VCaP (cell line): ENCODE measurements around the gene SLC35F4.

ENCODE experiments used
- H3K27ac ChIP-seq: fragments of 450-650 bp; 2 replicates; pipeline ENCODE4 v1.5.1; 2017
- TF ChIP-seq, protein P1 (sequence below): fragments of 450-650 bp; conservative IDR thresholded peaks from 2 replicates; pipeline ENCODE4 v1.5.1; 2017; ENCODE audit warnings: mild to moderate bottlenecking, moderate library complexity

Gene SLC35F4

GRCh38 chr14:57568554-57568953 is 297.3 kb downstream of the SLC35F4 start:
- TF ChIP-seq, protein P1, sequence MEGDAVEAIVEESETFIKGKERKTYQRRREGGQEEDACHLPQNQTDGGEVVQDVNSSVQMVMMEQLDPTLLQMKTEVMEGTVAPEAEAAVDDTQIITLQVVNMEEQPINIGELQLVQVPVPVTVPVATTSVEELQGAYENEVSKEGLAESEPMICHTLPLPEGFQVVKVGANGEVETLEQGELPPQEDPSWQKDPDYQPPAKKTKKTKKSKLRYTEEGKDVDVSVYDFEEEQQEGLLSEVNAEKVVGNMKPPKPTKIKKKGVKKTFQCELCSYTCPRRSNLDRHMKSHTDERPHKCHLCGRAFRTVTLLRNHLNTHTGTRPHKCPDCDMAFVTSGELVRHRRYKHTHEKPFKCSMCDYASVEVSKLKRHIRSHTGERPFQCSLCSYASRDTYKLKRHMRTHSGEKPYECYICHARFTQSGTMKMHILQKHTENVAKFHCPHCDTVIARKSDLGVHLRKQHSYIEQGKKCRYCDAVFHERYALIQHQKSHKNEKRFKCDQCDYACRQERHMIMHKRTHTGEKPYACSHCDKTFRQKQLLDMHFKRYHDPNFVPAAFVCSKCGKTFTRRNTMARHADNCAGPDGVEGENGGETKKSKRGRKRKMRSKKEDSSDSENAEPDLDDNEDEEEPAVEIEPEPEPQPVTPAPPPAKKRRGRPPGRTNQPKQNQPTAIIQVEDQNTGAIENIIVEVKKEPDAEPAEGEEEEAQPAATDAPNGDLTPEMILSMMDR = no peak
- H3K27ac ChIP-seq = no peak overlapping the region

DNA sequence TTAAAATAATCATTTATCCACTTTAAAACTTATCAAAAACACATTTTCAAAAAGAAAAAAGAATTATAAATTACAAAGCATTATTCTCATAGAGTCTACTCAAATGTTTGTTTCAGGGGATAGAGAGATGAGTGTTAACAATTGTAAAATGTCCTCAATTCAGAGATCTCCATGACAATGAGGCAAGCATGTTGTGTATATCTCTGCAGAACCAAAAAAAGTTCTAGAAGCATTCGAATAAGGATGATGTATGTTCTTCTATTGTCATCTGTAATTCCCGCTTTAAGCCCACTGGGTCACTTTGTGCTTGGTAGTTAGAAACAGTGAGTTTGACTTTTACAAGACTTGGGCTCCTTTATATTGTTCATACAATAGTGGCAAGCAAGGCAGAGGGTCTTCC is 298.7 kb downstream of the SLC35F4 start:
- TF ChIP-seq, protein P1 = no peak
- no peak overlapping the region for H3K27ac ChIP-seq

GRCh38 chr14:57560681-57561080 is 305.2 kb downstream of the SLC35F4 start:
- TF ChIP-seq, protein P1 = no peak
- H3K27ac ChIP-seq = no peak overlapping the region

- TF ChIP-seq, protein P1 = no peak
- no peak overlapping the region for H3K27ac ChIP-seq
These were observed 306.3 kb downstream of the SLC35F4 start for GRCh38 chr14:57559576-57559975.

GRCh38 chr14:57549765-57550420 is 316.0 kb downstream of the SLC35F4 start:
- no peak overlapping the region for H3K27ac ChIP-seq
- TF ChIP-seq, protein P1 = no peak

DNA sequence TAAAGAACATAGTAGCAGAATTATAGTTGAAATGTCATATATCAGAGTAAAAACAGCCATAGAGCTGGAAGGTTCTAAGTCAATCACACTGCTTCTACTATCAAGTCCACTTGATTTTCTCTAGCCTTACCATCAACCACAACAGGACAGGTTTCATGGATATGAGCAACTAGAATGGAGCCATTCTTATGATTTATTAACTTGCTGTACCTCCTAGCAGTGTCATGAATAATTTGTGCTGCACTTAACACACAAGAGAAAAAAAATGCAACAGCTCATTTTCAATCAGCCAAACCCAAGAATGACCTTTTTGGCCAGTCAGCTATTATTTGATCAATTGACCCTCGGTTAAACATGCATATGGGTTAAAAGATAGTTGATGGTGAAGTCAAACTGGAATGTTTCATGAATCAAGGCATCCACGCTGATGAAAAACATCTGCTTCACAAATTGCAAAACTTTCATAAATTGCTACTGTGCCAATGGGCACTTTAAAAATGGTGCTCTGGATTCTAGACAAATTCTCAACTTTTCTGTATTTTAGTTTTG is 316.8 kb downstream of the SLC35F4 start:
- TF ChIP-seq, protein P1 = no peak
- no peak overlapping the region for H3K27ac ChIP-seq

DNA sequence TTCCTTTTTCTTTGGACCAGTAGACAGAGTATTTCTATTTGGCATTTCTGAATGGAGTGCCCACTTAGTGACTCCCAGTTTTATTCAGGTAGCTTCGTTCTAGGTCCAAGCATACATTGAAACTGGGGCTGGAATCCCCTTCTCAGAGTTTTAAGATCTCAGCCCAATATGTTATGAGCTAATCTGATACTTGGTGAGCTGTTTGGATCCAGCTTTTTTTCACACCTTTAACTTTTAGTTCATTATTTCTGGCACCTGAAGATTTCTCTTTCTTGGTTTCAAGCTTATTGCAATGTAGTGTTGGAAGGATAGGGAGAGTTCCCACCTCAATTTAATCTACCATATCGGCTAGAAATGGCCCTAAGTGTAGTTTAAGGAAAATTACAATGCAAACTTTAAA is 318.8 kb downstream of the SLC35F4 start:
- no peak overlapping the region for H3K27ac ChIP-seq
- TF ChIP-seq, protein P1 = no peak
